Left ventricle myocardium inferior (tissue), 1 donor: ENCODE measurements around the gene TMCO4. TPM values are rescaled to one million over a fixed set of nuclear protein-coding genes. Genes with fewer than 3 reads are reported as not detected.

ENCODE experiments used
- DNase-seq: peaks from one replicate; pipeline ENCODE4 v3.0.0-alpha.2; 2020
- H3K27ac ChIP-seq: fragments of 200-600 bp; replicated peaks from 2 replicates; pipeline ENCODE4 v1.8.0; 2021
- H3K27me3 ChIP-seq: fragments of 200-600 bp; 2 replicates; pipeline ENCODE4 v1.8.0; 2021; ENCODE audit warnings: low read depth
- H3K36me3 ChIP-seq: fragments of 200-600 bp; 2 replicates; pipeline ENCODE4 v1.8.0; 2021
- H3K4me1 ChIP-seq: fragments of 200-600 bp; 2 replicates; pipeline ENCODE4 v1.8.0; 2021
- H3K4me3 ChIP-seq: fragments of 200-600 bp; 2 replicates; pipeline ENCODE4 v1.8.0; 2021; ENCODE audit warnings: mild to moderate bottlenecking, moderate library complexity
- H3K9me3 ChIP-seq: fragments of 200-600 bp; replicated peaks from 2 replicates; pipeline ENCODE4 v1.8.0; 2021
- intact Hi-C: fragments of 100-400 bp; cut with micrococcal nuclease; formaldehyde crosslinking; loops from one replicate; pipeline ENCODE4 v1.11.0; 2022
- total RNA-seq: library from RNA; stranded (reverse); fragmentation: NEBNext Ultra II Directional; extraction: Animal tissue kit (Norgen Biotek cat#: 25700); gene quantifications from one replicate; pipeline ENCODE4 v1.2.1, GENCODE V29; 2021
- TF ChIP-seq, protein P1 (sequence below): fragments of 200-600 bp; IDR thresholded peaks from 2 replicates; pipeline ENCODE4 v1.8.0; 2021; ENCODE audit warnings: antibody characterized with exemption, mild to moderate bottlenecking, borderline replicate concordance
- donor health status: DM: no; HTN: yes; CAD: no; lungs with severe emphysema.

Gene TMCO4
- total RNA-seq, 1 donor from 2014 or later = 8.6 TPM

GRCh38 chr1:19712928-19713327 is 86.8 kb downstream of the TMCO4 start:
- no peaks in the 10 kb centered on the region for H3K36me3 ChIP-seq
- DNase-seq = no peak
- no peaks in the 10 kb centered on the region for H3K27me3 ChIP-seq
- intact Hi-C loops = no loop called here
- TF ChIP-seq, protein P1, sequence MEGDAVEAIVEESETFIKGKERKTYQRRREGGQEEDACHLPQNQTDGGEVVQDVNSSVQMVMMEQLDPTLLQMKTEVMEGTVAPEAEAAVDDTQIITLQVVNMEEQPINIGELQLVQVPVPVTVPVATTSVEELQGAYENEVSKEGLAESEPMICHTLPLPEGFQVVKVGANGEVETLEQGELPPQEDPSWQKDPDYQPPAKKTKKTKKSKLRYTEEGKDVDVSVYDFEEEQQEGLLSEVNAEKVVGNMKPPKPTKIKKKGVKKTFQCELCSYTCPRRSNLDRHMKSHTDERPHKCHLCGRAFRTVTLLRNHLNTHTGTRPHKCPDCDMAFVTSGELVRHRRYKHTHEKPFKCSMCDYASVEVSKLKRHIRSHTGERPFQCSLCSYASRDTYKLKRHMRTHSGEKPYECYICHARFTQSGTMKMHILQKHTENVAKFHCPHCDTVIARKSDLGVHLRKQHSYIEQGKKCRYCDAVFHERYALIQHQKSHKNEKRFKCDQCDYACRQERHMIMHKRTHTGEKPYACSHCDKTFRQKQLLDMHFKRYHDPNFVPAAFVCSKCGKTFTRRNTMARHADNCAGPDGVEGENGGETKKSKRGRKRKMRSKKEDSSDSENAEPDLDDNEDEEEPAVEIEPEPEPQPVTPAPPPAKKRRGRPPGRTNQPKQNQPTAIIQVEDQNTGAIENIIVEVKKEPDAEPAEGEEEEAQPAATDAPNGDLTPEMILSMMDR = no peak
- H3K4me3 ChIP-seq = no peak overlapping the region
- H3K9me3 ChIP-seq = no peaks in the 10 kb centered on the region
- no peaks in the 10 kb centered on the region for H3K4me1 ChIP-seq
- no peak overlapping the region for H3K27ac ChIP-seq

DNA sequence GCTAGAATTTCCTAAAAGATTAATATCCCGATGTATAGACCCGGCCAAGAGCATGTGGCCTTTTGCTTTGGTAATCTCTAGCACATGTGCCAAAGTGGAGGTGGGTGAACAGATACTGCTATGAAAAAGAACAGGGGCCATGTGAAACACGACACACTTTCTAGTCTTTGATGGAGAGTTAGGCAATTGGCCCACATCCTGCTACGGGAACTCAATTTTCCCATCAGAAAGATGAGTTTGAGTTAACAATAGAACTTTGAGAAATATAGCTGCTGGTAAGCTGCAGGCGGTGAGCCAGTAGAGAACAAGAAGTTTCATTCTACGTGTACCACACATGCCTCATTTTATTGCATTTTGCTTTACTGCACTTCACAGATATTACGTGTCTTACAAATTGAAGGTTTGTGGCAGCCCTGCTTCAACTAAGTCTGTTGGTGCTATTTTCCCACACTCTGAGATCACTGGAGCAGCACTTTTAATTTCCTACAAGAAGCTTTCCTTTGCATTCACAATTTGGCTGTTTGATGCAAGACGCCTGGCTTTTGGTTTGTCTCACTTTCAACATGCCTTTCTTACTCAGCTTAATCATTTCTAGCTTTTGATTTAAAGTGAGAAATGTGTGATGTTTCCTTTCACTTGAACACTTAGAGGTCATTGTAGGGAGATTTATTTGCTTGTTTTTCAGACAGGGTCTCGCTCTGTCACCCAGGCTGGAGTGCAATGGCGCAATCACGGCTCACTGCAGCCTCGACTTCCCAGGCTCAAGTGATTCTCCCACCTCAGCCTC is 88.7 kb downstream of the TMCO4 start:
- no peak for DNase-seq
- no peak overlapping the region for H3K27ac ChIP-seq
- intact Hi-C loops = no loop called here
- no peak overlapping the region for H3K4me3 ChIP-seq
- no peaks in the 10 kb centered on the region for H3K27me3 ChIP-seq
- no peaks in the 10 kb centered on the region for H3K9me3 ChIP-seq
- TF ChIP-seq, protein P1 = no peak
- no peaks in the 10 kb centered on the region for H3K4me1 ChIP-seq
- H3K36me3 ChIP-seq = no peaks in the 10 kb centered on the region

- no peaks in the 10 kb centered on the region for H3K36me3 ChIP-seq
- no peak overlapping the region for H3K4me3 ChIP-seq
- no peak for DNase-seq
- peaks cover 6% of the 10 kb centered on the region for H3K4me1 ChIP-seq
- no peaks in the 10 kb centered on the region for H3K27me3 ChIP-seq
- TF ChIP-seq, protein P1 = no peak
- H3K9me3 ChIP-seq = no peaks in the 10 kb centered on the region
- H3K27ac ChIP-seq = no peak overlapping the region
- intact Hi-C loops = no loop called here
Observed at GRCh38 chr1:19709260-19709793, 90.4 kb downstream of the TMCO4 start.

DNA sequence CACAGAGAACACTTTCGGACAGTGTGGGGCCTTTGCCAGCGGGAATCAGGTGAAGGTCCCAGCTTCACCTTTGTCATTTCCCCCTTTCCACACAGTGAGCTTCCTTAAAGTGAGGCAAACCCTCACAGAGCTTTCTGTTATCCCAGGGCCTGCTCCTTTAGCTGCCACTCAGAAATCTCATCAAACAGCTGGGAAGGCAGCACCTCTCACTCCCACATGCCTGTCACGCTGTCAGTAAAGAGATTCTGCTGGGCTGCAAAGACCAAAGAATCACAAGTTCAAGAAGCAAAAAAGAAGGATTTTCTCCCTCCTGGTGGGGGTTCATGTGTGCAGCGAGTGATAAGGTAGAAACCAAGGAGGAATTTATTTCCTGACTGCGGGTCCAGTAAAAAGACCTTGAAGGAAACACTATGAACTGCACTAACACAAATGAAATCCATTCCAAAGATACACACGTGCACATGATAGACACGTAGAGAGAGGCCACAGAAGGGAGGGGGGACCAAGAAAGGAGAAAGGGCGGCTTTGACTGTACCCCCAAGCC is 91.1 kb downstream of the TMCO4 start:
- intact Hi-C loops = no loop called here

DNA sequence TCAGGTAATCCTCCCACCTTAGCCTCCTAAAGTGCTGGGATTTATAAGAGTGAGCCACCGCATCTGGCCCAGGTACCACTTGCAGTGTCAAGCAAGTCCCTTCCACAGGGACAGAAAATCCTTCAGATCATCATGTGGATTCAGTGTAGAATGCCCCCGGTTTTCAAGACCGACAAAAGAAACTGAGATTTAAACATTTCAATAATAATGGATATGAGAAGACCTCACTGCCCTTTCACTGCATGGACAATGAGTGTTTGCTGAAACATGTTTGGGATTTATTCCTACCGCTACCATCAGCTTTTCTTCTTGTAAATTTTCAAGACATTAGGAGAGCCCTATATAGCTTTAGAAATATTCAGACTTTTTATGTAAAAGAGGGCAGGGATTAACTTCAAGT is 93.6 kb downstream of the TMCO4 start:
- Histone ChIP-seq H3K4me3 (no peak overlapping the region), H3K9me3 (no peaks in the 10 kb centered on the region), H3K27ac (no peak overlapping the region), H3K36me3 (no peaks in the 10 kb centered on the region), H3K4me1 (peaks cover 8% of the 10 kb centered on the region), H3K27me3 (no peaks in the 10 kb centered on the region)
- DNase-seq = no peak
- TF ChIP-seq, protein P1 = no peak
- intact Hi-C loops = no loop called here

More for the DNA sequence above, 91.1 kb downstream of the TMCO4 start:
- Histone ChIP-seq H3K4me3 (no peak overlapping the region), H3K36me3 (no peaks in the 10 kb centered on the region), H3K4me1 (peaks cover 8% of the 10 kb centered on the region), H3K27me3 (no peaks in the 10 kb centered on the region), H3K9me3 (no peaks in the 10 kb centered on the region), H3K27ac (no peak overlapping the region)
- TF ChIP-seq, protein P1 = no peak
- DNase-seq = no peak
